Endodermal cell (in vitro differentiated cells): ENCODE measurements around the gene METTL24. TPM values are rescaled to one million over a fixed set of nuclear protein-coding genes. Genes with fewer than 3 reads are reported as not detected.

Experiments used
- DNase-seq: peaks from one replicate; pipeline ENCODE4 v3.0.0-alpha.2; 2017
- H3K27ac ChIP-seq: 2 replicates; pipeline ENCODE4 v1.5.1; 2013; ENCODE audit warnings: mild to moderate bottlenecking, low read depth, low read length, moderate library complexity
- H3K27me3 ChIP-seq: 2 replicates; pipeline ENCODE4 v1.6.1; 2013; ENCODE audit warnings: mild to moderate bottlenecking, low read length, moderate library complexity; ENCODE audit not compliant: insufficient read depth, control insufficient read depth, poor library complexity, severe bottlenecking
- H3K36me3 ChIP-seq: 2 replicates; pipeline ENCODE4 v1.7.0; 2013; ENCODE audit warnings: mild to moderate bottlenecking, low read length, moderate library complexity; ENCODE audit not compliant: control insufficient read depth, insufficient read depth
- H3K4me1 ChIP-seq: one replicate; pipeline ENCODE4 v1.7.0; 2013; ENCODE audit warnings: low read length; ENCODE audit not compliant: control insufficient read depth, insufficient read depth
- H3K4me3 ChIP-seq: 2 replicates; pipeline ENCODE4 v1.5.1; 2013; ENCODE audit warnings: mild to moderate bottlenecking, low read length, moderate library complexity
- H3K9ac ChIP-seq: 2 replicates; pipeline ENCODE4 v1.6.1; 2013; ENCODE audit warnings: mild to moderate bottlenecking, low read length, moderate library complexity; ENCODE audit not compliant: poor library complexity, severe bottlenecking; ENCODE audit errors: extremely low read depth
- H3K9me3 ChIP-seq: 2 replicates; pipeline ENCODE4 v1.6.1; 2013; ENCODE audit warnings: mild to moderate bottlenecking, low read length, moderate library complexity; ENCODE audit not compliant: control insufficient read depth
- H3K27ac Mint-ChIP-seq: 2 replicates; pipeline ENCODE4 v1.8.0; 2020; ENCODE audit warnings: mixed read lengths
- H3K27me3 Mint-ChIP-seq: 2 replicates; pipeline ENCODE4 v1.8.0; 2021; ENCODE audit warnings: mild to moderate bottlenecking, mixed read lengths; ENCODE audit not compliant: insufficient read depth
- H3K36me3 Mint-ChIP-seq: 2 replicates; pipeline ENCODE4 v1.8.0; 2020; ENCODE audit warnings: low read depth, mixed read lengths
- H3K4me1 Mint-ChIP-seq: 2 replicates; pipeline ENCODE4 v1.8.0; 2020; ENCODE audit warnings: mixed read lengths
- H3K4me3 Mint-ChIP-seq: 2 replicates; pipeline ENCODE4 v1.8.0; 2020; ENCODE audit warnings: mild to moderate bottlenecking, moderate library complexity, mixed read lengths
- H3K9me3 Mint-ChIP-seq: 2 replicates; pipeline ENCODE4 v1.8.0; 2020; ENCODE audit warnings: mild to moderate bottlenecking, mixed read lengths
- CTCF ChIP-seq: fragments of 200-600 bp; sonication (generic); conservative IDR thresholded peaks from 2 replicates; pipeline ENCODE4 v1.5.0; 2021; ENCODE audit warnings: antibody characterized with exemption, mild to moderate bottlenecking
- WGBS, 2 experiments: methylation state at CpG; one replicate each; pipeline versions ENCODE4 v1.1.5 to v1.1.7; 2013; ENCODE audit warnings: missing lambda C conversion rate in 2 of 2, mixed read lengths in 1 of 2; ENCODE audit not compliant: insufficient coverage in 1 of 2, insufficient read length in 1 of 2; 5-methylcytosine and 5-hydroxymethylcytosine counted together
- total RNA-seq, 2 donors: library from RNA; stranded (reverse); fragmentation: NEBNext Ultra II Directional in 1 of 2; extraction: Animal tissue kit (Norgen Biotek cat#: 25700) in 1 of 2; gene quantifications; 2 replicates in 1 of 2; 3 replicates in 1 of 2; pipeline ENCODE4 v1.2.1, GENCODE V29; 2021

Gene METTL24
- total RNA-seq, 2 donors from 2014 or later = 0.24 to 1.3 TPM

GRCh38 chr6:110266996-110267395, 91.2 kb downstream of the METTL24 start:
- Mint-ChIP-seq H3K4me1 (peaks cover 6% of the 10 kb centered on the region), H3K27me3 (no peaks in the 10 kb centered on the region), H3K4me3 (no peak overlapping the region), H3K9me3 (peaks cover 2% of the 10 kb centered on the region), H3K36me3 (no peaks in the 10 kb centered on the region), H3K27ac (no peak overlapping the region)
- H3K4me3 ChIP-seq = no peak overlapping the region
- no peak overlapping the region for H3K27ac ChIP-seq
- no peak for DNase-seq
- H3K36me3 ChIP-seq = no peaks in the 10 kb centered on the region
- no peaks in the 10 kb centered on the region for H3K4me1 ChIP-seq
- H3K9ac ChIP-seq = no peak overlapping the region
- H3K27me3 ChIP-seq = no peaks in the 10 kb centered on the region
- no peak for TF ChIP-seq CTCF
- H3K9me3 ChIP-seq = no peaks in the 10 kb centered on the region

- no peaks in the 10 kb centered on the region for H3K36me3 Mint-ChIP-seq
- peaks cover 3% of the 10 kb centered on the region for H3K27me3 Mint-ChIP-seq
These were observed 92.9 kb downstream of the METTL24 start for GRCh38 chr6:110265273-110265672.

GRCh38 chr6:110256366-110256765, 101.8 kb downstream of the METTL24 start:
- Histone ChIP-seq H3K9me3 (peaks cover 18% of the 10 kb centered on the region), H3K4me3 (no peak overlapping the region), H3K27ac (no peak overlapping the region), H3K4me1 (peaks cover 5% of the 10 kb centered on the region), H3K9ac (no peak overlapping the region), H3K27me3 (no peaks in the 10 kb centered on the region), H3K36me3 (no peaks in the 10 kb centered on the region)
- Mint-ChIP-seq H3K9me3 (peaks cover 29% of the 10 kb centered on the region), H3K4me3 (no peak overlapping the region), H3K27me3 (peaks cover 1% of the 10 kb centered on the region), H3K36me3 (no peaks in the 10 kb centered on the region), H3K4me1 (peaks cover 14% of the 10 kb centered on the region), H3K27ac (no peak overlapping the region)
- 68 to 100% methylated on average over 1 to 2 of the region's 2 CpGs for WGBS, 2 experiments
- peak; percentile 57 for DNase-seq
- TF ChIP-seq CTCF = no peak

More at GRCh38 chr6:110265273-110265672, 92.9 kb downstream of the METTL24 start:
- 97 to 100% methylated on average over 3 of the region's 3 CpGs for WGBS, 2 experiments
- H3K36me3 ChIP-seq = no peaks in the 10 kb centered on the region
- H3K4me3 ChIP-seq = no peak overlapping the region
- Mint-ChIP-seq H3K9me3 (peaks cover 9% of the 10 kb centered on the region), H3K4me3 (no peak overlapping the region), H3K4me1 (peaks cover 6% of the 10 kb centered on the region), H3K27ac (no peak overlapping the region)
- H3K27me3 ChIP-seq = no peaks in the 10 kb centered on the region
- DNase-seq = no peak
- H3K4me1 ChIP-seq = no peaks in the 10 kb centered on the region
- no peaks in the 10 kb centered on the region for H3K9me3 ChIP-seq
- no peak overlapping the region for H3K9ac ChIP-seq
- TF ChIP-seq CTCF = no peak
- no peak overlapping the region for H3K27ac ChIP-seq
